Calu3 (cell line): ENCODE data around the gene HPN. TPM values are rescaled to one million over a fixed set of nuclear protein-coding genes. Genes with fewer than 3 reads are reported as not detected.
"Not testable (repeated sequence)": the region's sequence is repeated elsewhere in the genome, so short reads cannot be mapped to it uniquely, and the experiment has no call there.

Experiments used
- BruUV-seq: library from RNA; stranded (reverse); fragments of 400-500 nt; replicated peaks from 2 replicates; lab custom pipeline; 2021; lab: Mats Ljungman, UMichigan
- CTCF ChIA-PET: fragments of 300-600 bp; sonication (Branson Sonifier 250); formaldehyde crosslinking; loops from one replicate; lab custom pipeline; 2022; ENCODE audit warnings: antibody characterized with exemption; lab: Charles Lee
- DNase-seq: peaks from one replicate; pipeline ENCODE4 v3.0.0; 2022
- H3K27ac Mint-ChIP-seq: one replicate; pipeline ENCODE4 v1.8.0; 2022; ENCODE audit warnings: mixed read lengths; ENCODE audit not compliant: unreplicated experiment
- H3K27me3 Mint-ChIP-seq: one replicate; pipeline ENCODE4 v1.8.0; 2022; ENCODE audit warnings: mixed read lengths; ENCODE audit not compliant: unreplicated experiment
- H3K36me3 Mint-ChIP-seq: one replicate; pipeline ENCODE4 v1.8.0; 2022; ENCODE audit warnings: mild to moderate bottlenecking, moderate library complexity, mixed read lengths; ENCODE audit not compliant: insufficient read depth, unreplicated experiment
- H3K4me1 Mint-ChIP-seq: one replicate; pipeline ENCODE4 v1.8.0; 2022; ENCODE audit warnings: mild to moderate bottlenecking, low read depth, mixed read lengths; ENCODE audit not compliant: unreplicated experiment
- H3K4me3 Mint-ChIP-seq: one replicate; pipeline ENCODE4 v1.8.0; 2022; ENCODE audit warnings: mild to moderate bottlenecking, low read depth, moderate library complexity, mixed read lengths; ENCODE audit not compliant: unreplicated experiment
- H3K9me3 Mint-ChIP-seq: one replicate; pipeline ENCODE4 v1.8.0; 2022; ENCODE audit warnings: low read depth, mixed read lengths; ENCODE audit not compliant: unreplicated experiment
- intact Hi-C: fragments of 100-400 bp; cut with micrococcal nuclease; formaldehyde crosslinking; loops from one replicate; pipeline ENCODE4 v1.10.0; 2022; ENCODE audit not compliant: unreplicated experiment
- total RNA-seq: library from RNA; stranded (reverse); gene quantifications from 2 replicates; pipeline ENCODE4 v1.2.3, GENCODE V29; 2022
- TF ChIP-seq, protein P1 (sequence below): fragments of 200-600 bp; IDR thresholded peaks from one replicate; pipeline ENCODE4 v1.8.0; 2022; ENCODE audit warnings: antibody characterized with exemption; ENCODE audit not compliant: unreplicated experiment

HPN gene
- total RNA-seq, 1 experiment from 2014 or later, result 1.4 TPM

DNA sequence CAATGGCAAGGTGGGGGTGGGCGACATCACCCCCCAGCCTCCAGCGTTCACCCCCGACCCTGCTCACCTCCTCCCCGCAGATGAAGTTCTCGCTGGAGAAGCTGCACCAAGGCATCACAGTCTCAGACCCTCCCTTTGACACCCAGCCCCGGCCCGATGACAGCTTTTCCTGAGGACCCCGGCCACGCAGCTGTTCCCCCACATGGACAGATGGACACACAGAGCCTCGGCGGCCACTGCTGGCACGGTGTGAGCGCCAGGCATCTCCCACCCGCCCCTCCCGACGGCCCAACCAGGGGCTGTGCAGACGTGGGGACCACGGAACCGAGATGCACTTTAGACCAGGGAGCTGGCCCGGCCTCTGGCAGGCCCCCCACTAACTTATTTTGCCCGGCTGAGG is 15.6 kb upstream of the HPN start:
- H3K36me3 Mint-ChIP-seq, result peaks cover 58% of the 10 kb centered on the region
- no peaks in the 10 kb centered on the region for H3K9me3 Mint-ChIP-seq
- peaks cover 2% of the 10 kb centered on the region for H3K4me1 Mint-ChIP-seq

DNA sequence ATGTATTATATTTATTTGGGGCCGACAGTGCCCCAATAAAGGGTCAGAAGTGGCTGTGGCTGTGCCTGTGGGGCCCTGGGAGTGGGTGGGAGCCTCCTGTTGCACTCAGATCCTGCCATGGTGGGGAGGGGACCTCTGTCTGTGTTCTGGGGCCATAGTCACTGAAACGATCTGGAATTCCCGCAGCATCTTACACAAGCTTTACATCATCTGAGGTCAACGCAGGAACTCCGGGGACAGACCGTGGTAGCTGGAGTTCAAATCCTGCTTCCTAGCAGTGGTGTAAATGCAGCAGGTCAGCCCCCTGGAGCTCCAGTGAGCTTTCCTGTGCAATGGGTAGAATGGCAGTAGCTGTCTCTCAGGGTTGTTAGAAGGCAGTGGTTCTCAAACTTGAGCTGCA is 15.1 kb upstream of the HPN start:
- H3K27ac Mint-ChIP-seq, result no peak overlapping the region
- no peak for DNase-seq
- no peak overlapping the region for H3K4me3 Mint-ChIP-seq
- no TSS peak for BruUV-seq
- H3K36me3 Mint-ChIP-seq, result peaks cover 59% of the 10 kb centered on the region
- H3K9me3 Mint-ChIP-seq, result no peaks in the 10 kb centered on the region
- H3K4me1 Mint-ChIP-seq, result peaks cover 7% of the 10 kb centered on the region
- peaks cover 19% of the 10 kb centered on the region for H3K27me3 Mint-ChIP-seq
- intact Hi-C loops, result no loop called here
- CTCF ChIA-PET, result interaction anchor here (0.6 to 0.7 kb wide), 2 partner anchors 420 to 620 kb away, joined by 3 to 5 read pairs; no protein-coding TSS in a partner anchor
- TF ChIP-seq, protein P1, sequence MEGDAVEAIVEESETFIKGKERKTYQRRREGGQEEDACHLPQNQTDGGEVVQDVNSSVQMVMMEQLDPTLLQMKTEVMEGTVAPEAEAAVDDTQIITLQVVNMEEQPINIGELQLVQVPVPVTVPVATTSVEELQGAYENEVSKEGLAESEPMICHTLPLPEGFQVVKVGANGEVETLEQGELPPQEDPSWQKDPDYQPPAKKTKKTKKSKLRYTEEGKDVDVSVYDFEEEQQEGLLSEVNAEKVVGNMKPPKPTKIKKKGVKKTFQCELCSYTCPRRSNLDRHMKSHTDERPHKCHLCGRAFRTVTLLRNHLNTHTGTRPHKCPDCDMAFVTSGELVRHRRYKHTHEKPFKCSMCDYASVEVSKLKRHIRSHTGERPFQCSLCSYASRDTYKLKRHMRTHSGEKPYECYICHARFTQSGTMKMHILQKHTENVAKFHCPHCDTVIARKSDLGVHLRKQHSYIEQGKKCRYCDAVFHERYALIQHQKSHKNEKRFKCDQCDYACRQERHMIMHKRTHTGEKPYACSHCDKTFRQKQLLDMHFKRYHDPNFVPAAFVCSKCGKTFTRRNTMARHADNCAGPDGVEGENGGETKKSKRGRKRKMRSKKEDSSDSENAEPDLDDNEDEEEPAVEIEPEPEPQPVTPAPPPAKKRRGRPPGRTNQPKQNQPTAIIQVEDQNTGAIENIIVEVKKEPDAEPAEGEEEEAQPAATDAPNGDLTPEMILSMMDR, result no peak

More for the DNA sequence above, 15.6 kb upstream of the HPN start:
- no peak for DNase-seq
- intact Hi-C loops, result no loop called here
- Mint-ChIP-seq H3K27me3 (peaks cover 15% of the 10 kb centered on the region), H3K27ac (no peak overlapping the region), H3K4me3 (no peak overlapping the region)
- CTCF ChIA-PET, result interaction anchor here (0.6 to 0.7 kb wide), 2 partner anchors 420 to 620 kb away, joined by 3 to 5 read pairs; no protein-coding TSS in a partner anchor
- TF ChIP-seq, protein P1, result no peak
- BruUV-seq, result no TSS peak

DNA sequence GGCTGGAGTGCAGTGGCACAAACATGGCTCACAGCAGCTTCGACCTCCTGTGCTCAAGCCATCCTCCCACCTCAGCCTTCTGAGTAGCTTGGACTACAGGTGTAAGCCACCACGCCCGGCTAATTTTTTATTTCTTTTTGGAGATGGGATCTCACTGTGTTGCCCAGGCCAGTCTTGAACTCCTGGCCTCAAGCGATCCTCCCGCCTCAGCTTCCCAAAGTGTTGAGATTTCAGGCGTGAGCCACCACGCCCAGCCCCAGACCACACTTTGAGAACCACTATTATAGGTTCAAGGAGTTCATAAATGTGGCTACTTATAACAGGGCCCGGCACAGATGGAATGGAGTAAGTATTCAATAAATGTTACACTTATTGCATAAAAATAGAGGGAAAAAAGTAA is 14.5 kb upstream of the HPN start:
- intact Hi-C loops, result no loop called here
- CTCF ChIA-PET, result no interaction called here
- H3K36me3 Mint-ChIP-seq, result peaks cover 55% of the 10 kb centered on the region

DNA sequence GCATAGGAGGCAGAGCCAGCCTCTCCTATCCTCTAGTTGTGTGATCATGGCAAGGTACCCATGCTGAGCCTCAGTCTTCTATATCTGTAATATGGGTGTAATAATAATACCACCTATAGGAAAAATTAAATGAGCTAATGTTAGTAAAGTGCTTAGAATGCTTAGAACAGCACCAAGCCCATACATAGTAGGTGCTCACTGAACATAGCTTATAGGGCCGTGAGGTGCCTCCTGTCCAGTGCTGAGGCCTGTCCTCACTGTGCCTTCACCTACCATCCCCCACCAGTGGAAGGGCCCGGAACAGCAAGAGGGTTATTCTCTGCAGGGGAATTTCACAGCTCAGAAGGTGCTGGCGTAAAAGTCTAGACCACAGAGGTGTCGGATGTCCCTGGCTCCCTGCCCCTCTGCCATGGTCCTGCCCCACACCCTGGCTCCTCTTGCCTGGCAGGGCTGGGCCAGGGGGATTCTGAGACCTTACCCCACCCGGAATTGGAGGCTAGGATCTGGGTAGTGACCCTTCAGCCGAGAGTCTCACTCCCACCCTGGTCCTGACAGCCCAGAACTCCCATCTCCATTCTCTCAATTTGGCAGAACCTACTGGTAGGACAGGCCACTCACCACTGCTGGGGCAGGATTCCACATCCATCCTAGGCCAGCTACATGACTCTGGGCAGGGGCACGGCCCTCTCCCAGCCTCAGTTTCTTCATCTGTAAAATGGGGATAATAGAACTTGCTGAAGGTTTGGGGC is 13.5 kb upstream of the HPN start:
- Mint-ChIP-seq H3K9me3 (no peaks in the 10 kb centered on the region), H3K4me3 (peak overlapping the region; percentile 9), H3K27ac (no peak overlapping the region), H3K4me1 (peaks cover 10% of the 10 kb centered on the region), H3K27me3 (peaks cover 35% of the 10 kb centered on the region), H3K36me3 (peaks cover 49% of the 10 kb centered on the region)
- TF ChIP-seq, protein P1, result no peak
- BruUV-seq, result no TSS peak
- DNase-seq, result peak; percentile 28
- CTCF ChIA-PET, result interaction anchor here (0.7 to 1.1 kb wide), 3 partner anchors 16 to 464 kb away, joined by 3 to 5 read pairs (median 3); no protein-coding TSS in a partner anchor
- intact Hi-C loops, result no loop called here

More for the DNA sequence above, 14.5 kb upstream of the HPN start:
- no peak overlapping the region for H3K27ac Mint-ChIP-seq
- H3K4me1 Mint-ChIP-seq, result peaks cover 10% of the 10 kb centered on the region
- no peak for DNase-seq
- no peaks in the 10 kb centered on the region for H3K9me3 Mint-ChIP-seq
- no peak overlapping the region for H3K4me3 Mint-ChIP-seq
- TF ChIP-seq, protein P1, result no peak
- peaks cover 25% of the 10 kb centered on the region for H3K27me3 Mint-ChIP-seq
- no TSS peak for BruUV-seq

DNA sequence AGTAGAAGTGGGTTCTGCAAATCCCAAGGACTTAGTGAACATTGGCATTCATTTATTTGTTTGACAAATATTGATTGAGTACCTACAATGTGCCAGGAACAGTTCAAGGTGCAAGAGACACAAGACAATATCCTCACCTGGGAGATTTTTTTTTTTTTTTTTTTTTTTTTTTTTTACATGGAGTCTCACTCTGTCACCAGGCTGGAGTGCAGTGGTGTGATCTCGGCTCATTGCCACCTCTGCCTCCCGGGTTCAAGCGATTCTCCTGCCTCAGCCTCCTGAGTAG is 13.0 kb upstream of the HPN start:
- H3K27ac Mint-ChIP-seq, DNase-seq, BruUV-seq, intact Hi-C loops, H3K9me3 Mint-ChIP-seq: not testable (repeated sequence)
- peaks cover 44% of the 10 kb centered on the region for H3K36me3 Mint-ChIP-seq
- CTCF ChIA-PET, result interaction anchor here (0.6 to 0.7 kb wide), 2 partner anchors 16 to 27 kb away, joined by 3 read pairs; no protein-coding TSS in a partner anchor
- H3K4me3 Mint-ChIP-seq, result peak overlapping the region; percentile 9
- H3K27me3 Mint-ChIP-seq, result peaks cover 40% of the 10 kb centered on the region
- H3K4me1 Mint-ChIP-seq, result peaks cover 10% of the 10 kb centered on the region

DNA sequence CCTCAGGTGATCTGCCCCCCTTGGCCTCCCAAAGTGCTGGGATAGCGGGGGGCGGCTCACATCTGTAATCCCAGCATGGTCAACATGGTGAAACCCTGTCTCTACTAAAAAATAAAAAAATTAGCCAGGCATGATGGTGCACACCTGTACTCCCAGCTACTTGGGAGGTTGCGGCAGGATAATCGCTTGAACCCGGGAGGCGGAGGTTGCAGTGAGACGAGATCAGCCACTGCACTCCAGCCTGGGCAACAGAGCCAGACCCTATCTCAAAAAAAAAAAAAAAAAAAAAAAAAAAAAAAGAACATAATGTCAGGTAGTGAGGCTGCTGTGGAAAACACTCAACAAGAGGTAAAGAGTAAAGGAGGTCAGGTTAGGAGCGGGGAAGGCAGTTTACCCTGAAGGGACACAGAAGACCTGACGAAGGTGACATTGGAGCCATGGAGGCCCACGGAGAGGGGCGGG is 12.2 kb upstream of the HPN start:
- Mint-ChIP-seq H3K4me1 (peaks cover 10% of the 10 kb centered on the region), H3K27me3 (peaks cover 42% of the 10 kb centered on the region), H3K4me3 (peak overlapping the region; percentile 9), H3K36me3 (peaks cover 38% of the 10 kb centered on the region)
- H3K27ac Mint-ChIP-seq, BruUV-seq, H3K9me3 Mint-ChIP-seq, DNase-seq, intact Hi-C loops: not testable (repeated sequence)
- CTCF ChIA-PET, result interaction anchor here (0.6 kb wide), 1 partner anchor 28 kb away, joined by 3 read pairs; no protein-coding TSS in a partner anchor
